CD4-positive, alpha-beta T cell treated with Interferon gamma for 1 hour (primary cell): ENCODE data around the gene EPB41L3.
"Not testable (repeated sequence)": the region's sequence is repeated elsewhere in the genome, so short reads cannot be mapped to it uniquely, and the experiment has no call there.

Experiments used
- DNase-seq: peaks from one replicate; pipeline ENCODE4 v3.0.0-alpha.2; 2020

The EPB41L3 gene

GRCh38 chr18:5543773-5544389 is at the start of gene EPB41L3:
EPB41L3 (minus strand) TSS chr18:5543997; CDS start chr18:5489183, 54,814 bp downstream.
- peak; percentile 35 for DNase-seq

GRCh38 chr18:5588529-5588928 is 44.7 kb upstream of the EPB41L3 start:
- DNase-seq, result no peak

DNA sequence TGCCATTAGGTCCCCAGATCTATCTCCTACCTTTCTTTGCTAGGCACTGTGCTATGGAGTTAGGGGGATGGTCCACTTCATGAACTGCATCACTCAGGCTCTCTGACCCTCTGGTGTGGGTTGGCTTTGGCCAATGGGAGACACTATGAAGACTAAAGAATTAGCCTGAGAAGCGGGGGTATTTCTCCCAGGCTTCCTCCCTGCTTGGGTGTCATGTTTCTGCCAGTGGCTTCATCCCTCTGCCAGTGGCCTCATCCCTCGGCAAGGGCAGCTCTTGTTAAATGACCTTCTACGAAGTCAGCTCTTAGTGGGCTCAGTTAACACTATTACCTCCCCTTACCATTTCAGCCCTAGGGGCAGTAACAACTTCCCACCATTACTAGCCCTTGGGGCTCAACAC is 41.9 kb upstream of the EPB41L3 start:
- no peak for DNase-seq

- no peak for DNase-seq
Observed at GRCh38 chr18:5584746-5585417, 41.1 kb upstream of the EPB41L3 start.

- DNase-seq, result peak; percentile 20
Observed at GRCh38 chr18:5582849-5583681, 39.3 kb upstream of the EPB41L3 start.

DNA sequence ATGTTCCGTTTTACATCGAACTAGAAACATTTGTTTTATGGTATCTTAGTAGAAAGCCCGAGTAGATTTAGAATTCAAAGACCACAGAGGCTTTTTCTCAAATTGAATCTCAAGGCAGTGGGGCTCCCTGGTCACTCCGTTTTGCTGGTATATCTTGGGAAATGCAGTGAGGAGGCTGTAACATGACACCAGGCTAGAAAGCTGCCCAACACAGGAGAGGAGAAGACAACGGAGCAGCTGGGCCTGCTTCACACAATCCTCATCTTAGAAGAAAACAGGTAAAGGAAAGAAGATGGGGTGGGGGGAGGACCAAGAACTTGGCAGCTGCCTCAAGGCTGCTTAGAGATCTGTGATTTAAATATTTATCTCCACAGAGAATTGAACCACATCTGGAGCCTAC is 38.3 kb upstream of the EPB41L3 start:
- no peak for DNase-seq

DNA sequence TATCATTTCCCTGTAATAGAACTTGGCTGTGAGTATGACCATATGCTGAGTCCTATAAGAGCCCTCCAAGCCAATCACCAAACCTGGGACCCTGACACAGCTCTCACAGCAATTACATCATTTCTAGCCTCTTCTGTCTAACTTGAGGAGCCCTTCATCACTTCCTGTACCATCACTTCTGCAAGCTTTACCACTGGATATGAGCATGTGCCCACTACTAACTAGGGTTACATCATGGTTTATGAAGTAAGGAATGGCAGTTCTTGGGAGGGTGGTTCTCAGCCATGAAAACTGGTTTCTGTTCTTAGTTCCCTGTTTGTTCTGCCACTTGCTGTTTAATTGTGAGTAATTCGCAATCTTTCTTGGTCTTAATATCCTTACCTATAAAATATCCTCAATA is 31.0 kb upstream of the EPB41L3 start:
- DNase-seq, result no peak

DNA sequence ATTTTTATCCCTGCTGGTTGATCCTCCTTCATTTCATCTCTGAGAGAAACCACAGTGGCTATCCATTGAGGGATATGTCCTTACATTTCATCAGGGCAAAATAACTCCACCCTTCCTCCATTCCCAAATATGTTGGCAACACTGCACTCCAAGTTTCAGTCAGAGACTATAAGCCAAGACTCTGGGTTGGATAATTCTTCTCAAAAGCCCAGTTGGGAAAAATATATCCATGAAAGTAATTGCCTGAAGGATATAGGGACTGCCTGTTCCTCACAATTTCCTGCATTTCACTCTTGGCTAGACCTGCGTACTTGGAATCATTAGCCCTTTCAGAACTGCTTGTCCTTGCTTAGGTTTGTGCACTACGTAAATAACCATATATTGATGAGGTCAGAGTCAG is 27.9 kb upstream of the EPB41L3 start:
- no peak for DNase-seq

GRCh38 chr18:5570613-5571012 is 26.8 kb upstream of the EPB41L3 start:
- not testable (repeated sequence) for DNase-seq

DNA sequence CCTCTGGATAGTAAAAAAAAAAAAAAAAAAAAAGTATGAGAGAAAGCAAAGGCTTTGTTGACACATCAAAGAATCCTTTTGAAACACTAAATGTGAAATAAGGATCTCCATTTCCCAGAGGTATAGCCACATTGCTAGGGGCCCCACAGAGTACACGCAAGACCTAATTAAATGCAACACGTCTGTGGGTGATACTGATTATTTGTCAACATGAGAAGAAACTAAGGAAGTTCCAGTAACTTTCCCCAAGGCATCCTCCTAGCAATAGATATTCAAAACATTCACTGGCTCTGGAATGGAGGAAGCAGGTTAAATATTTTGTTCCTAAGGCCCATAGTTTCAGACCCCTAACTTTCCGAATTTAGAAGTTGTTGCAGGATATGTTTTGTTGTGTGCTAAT is 24.6 kb upstream of the EPB41L3 start:
- DNase-seq, result no peak

GRCh38 chr18:5558851-5559250 is 15.1 kb upstream of the EPB41L3 start:
- DNase-seq, result no peak

GRCh38 chr18:5556310-5556974 is 12.6 kb upstream of the EPB41L3 start:
- DNase-seq, result no peak

DNA sequence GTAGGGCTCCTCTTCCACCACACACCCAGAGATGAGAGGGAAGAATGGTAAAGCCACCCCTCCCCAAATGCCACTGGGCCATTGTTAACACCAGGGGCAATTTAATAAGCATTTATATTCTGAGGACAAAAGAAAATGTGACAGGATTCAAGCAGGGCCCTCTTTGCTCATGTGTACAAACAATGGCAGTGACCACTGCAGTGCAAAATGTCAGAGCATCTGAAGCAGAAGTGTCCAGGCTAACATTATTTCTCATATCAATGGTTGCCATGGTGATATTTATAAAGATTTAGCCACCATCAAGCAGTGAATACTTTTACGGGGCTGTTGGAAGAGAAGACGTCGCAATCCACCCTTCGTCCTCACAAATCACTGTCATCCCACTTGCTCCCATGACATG is 10.8 kb upstream of the EPB41L3 start:
- DNase-seq, result no peak

GRCh38 chr18:5546660-5547059 is 2.9 kb upstream of the EPB41L3 start:
- no peak for DNase-seq

- no peak for DNase-seq
Observed at GRCh38 chr18:5543036-5543680, 639 bp downstream of the EPB41L3 start.

- DNase-seq, result no peak
Observed at GRCh38 chr18:5542515-5543035, 1.2 kb downstream of the EPB41L3 start.

DNA sequence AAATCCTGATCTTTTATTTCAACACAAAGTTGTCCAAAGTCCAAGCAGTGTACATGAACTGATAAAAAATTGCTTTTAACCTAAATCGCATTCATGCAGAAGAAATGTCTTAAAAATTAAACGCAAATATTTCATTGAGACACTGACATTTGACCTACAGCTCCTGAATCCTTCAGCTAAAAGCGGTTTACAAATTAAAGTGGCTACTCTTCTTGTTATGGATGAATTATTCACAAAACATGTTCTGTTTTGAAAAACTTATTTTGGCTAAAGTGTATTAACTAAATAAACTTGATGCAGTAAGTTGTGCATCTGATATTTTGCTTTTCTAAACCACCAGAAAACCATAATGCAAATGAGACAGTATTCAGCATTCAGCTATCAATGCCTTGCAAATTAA is 2.2 kb downstream of the EPB41L3 start:
- DNase-seq, result no peak

DNA sequence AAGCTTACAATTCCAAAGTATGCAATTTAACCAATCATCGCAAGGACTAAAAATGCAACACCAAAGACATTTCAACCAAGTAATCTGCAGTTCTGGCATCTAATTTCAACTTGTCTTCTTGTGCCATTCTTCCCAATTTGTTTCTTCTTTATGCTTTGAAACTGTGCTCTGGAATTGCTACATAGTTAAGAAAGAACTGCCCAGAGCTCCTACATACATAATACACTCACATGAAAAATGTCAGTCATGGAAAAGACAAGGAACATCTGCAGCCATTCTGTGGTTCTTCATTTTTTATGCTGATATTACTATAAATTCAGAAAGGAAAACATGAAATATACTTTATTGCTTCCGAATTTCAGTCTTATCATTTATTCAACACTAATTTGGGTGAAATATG is 4.4 kb downstream of the EPB41L3 start:
- DNase-seq, result no peak

DNA sequence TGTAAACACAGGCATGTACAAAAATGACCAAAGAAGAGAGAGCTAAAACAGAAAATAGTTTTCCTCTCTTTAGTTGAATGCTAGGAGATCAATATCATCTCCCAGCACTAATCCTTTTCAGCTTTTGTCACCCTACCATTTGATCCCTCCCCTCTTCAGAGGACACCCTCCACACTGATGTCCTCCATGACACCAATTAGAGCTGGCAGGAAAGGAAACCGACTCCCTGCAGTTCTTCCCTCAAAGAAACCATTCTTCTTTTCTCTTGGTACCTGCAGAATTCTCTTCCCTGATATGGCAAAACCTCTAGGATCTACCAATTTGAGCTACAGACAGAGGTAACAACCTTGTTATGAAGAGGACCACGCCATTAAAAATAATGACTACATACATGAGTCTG is 5.3 kb downstream of the EPB41L3 start:
- DNase-seq, result no peak

DNA sequence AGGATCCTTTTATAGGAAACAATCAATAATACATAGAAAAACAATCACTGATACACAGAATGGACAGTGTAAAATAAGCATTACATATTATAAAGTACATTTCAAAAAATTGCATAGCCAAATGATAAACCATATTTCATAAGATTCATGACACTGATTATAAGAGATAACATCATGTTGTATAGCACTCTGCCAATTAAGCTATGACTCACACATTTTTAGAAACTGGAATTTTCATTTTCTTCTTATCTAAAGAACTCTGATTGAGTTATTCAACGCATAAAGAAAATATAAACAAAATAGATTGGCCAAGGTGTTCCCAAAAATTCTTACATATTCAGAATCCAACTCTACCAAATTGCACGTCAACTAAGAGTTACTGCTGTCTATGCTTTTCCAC is 5.9 kb downstream of the EPB41L3 start:
- DNase-seq, result no peak

DNA sequence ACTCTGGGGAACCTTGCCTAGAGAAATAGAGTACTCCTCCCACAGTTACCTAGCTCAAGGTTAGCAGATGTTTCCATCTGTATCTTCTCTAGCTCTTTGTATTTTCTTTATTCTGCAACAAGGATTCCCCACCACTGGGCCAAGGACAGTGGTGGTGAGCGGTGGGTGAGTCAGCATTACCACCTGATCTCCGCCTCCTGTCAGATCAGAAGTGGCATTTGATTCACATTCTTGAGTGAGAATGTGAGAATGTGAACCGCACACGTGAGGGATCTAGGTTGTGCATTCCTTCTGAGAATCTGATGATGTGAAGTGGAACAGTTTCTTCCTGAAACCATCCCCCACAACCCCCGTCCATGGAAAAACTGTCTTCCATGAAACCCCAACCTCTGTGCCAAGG is 9.0 kb downstream of the EPB41L3 start:
- DNase-seq, result no peak

GRCh38 chr18:5532066-5532465 is 11.7 kb downstream of the EPB41L3 start:
- no peak for DNase-seq
